Stimulated activated CD8-positive, alpha-beta memory T cell treated with anti-CD3 and anti-CD28 coated beads, Interleukin-15, amount 100 ng/mL, for 24 hours (primary cell): ENCODE measurements around the gene SLC13A4.
"Not testable (repeated sequence)": the region's sequence is repeated elsewhere in the genome, so short reads cannot be mapped to it uniquely, and the experiment has no call there.

Source experiments
- DNase-seq: peaks from one replicate; pipeline ENCODE4 v3.0.0-alpha.2; 2020; ENCODE audit warnings: low read depth

Gene SLC13A4

GRCh38 chr7:135697276-135698049, 30.5 kb downstream of the SLC13A4 start:
- DNase-seq = no peak

DNA sequence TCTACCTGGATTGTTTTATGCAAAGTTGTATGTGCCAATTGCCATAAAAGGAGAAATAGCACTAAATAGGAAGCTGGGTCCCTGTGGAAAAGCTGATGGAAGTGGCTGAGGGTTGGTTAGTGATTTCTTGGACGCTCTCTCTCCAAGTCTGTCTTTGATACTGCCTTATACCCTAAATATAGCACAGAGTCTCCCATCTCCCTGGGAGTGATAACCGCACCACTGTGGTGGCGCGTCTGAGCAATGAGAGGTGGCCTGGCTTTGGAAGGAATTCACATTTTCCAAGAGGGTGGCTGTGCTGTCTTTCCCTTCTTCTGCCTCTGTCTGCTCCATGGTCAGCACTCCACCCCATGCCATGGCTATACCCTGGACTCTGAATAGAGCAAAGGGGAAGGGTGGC, 34.4 kb downstream of the SLC13A4 start:
- no peak for DNase-seq

DNA sequence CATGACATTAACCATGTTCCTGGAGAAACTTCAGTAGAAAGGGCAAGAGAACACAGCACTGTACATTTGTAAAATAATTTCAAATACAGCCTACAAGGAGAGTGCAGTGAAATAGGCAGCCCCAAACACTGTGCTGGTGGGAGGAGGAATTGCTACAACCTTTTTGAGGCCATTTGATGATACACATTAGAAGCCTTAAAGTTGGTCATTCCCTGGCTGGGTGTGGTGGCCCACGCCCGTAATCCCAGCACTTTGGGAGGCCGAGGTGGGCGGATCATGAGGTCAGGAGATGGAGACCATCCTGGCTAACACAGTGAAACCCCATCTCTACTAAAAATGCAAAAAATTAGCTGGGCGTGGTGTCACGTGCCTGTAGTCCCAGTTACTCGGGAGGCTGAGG, 35.4 kb downstream of the SLC13A4 start:
- DNase-seq = not testable (repeated sequence)

- DNase-seq = no peak
Observed at GRCh38 chr7:135692055-135692454, 35.9 kb downstream of the SLC13A4 start.

DNA sequence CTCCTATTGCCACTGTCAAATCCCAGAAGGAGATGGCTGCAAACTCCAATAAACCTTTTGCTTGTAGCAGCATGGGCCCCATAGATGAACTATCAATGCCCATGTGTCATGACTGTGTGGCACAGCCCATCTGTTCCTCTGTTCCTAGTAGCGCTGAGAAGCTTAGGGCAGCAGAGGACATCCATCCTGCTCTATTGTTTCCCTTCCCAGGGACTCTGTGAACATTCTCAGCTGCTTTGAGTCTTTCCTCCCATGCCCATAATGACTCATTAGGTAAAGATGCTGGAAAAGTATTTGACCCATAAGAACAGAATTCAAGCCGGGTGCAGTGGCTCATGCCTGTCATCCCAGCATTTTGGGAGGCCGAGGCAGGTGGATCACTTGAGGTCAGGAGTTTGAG, 37.4 kb downstream of the SLC13A4 start:
- DNase-seq = no peak

DNA sequence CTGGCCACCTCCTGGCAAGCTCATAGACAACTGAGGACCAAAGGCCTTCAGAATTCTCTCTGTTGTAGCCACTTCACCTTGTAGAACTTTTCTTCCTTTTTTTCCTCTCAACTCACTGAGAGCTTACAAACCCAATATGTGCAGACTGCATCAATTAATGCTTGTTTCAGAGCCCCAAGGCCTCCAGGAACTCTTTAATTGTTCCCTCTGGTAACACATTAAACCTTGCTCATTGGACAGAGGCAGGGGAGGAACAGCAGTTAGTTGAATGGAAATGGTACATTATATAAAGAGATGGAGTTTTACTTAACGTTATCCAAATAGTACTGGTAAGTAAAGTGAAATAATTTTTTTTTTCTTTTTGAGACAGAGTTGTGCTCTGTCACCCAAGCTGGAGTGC, 40.5 kb downstream of the SLC13A4 start:
- DNase-seq = no peak

GRCh38 chr7:135685306-135686084, 42.5 kb downstream of the SLC13A4 start:
- DNase-seq = no peak

- DNase-seq = no peak
Observed at GRCh38 chr7:135684699-135685098, 43.3 kb downstream of the SLC13A4 start.

DNA sequence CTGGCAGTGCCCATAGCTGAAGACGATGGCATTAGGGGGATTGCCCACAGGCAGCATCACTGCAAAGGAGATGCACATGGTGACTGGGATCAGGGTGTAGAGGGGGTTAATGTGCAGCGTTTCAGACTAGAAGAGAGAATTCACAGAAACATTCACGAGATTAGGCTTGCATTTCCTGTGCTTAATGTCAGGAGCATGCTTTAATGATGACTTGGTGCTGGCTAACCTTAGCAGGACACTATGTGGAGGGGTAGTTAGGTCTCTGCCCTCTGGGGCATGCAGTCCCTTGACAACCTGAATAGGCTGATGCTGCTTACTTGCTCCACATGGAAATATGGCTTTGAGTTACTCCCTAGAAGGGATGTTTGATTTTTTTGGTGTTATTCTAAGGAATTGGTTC, 43.9 kb downstream of the SLC13A4 start:
- DNase-seq = no peak

DNA sequence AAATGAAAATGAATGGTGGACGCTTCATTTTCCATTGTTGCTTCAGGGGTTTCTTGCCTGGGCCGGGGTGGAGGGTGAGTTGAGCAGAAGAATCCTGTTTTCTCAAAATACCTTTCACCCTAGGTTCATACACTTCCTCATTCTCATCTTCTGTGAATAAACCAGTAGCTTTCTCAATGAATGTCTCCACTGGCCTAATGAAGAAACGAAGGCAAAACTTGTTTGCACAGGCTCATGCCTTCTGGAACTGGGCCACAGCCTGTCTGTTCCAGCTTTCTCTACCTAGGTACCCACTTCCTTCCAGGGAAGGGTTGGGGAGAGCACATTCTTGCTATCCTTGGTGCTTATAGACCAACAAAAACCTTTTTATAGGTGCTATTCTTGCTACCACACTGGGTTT, 44.4 kb downstream of the SLC13A4 start:
- no peak for DNase-seq

GRCh38 chr7:135682191-135682590, 45.8 kb downstream of the SLC13A4 start:
- no peak for DNase-seq

DNA sequence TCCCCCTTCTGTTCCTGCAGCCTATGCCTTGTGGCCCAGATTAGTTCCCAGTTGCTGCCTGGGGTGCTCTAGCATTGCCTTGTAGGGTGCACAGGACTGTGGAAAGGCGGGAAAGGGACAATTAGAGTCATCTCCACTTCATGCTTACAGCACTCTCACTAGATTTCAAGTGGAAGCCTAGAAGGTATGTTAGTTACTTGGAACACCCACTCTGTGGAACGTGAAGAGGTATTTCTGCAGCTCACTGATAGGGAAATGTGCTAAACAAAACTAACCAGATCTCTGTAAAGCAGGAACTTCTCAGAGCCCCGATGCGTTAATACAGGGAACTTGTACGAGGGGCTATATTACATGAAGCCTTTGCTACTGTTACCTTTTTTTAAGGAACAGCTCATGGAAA, 46.2 kb downstream of the SLC13A4 start:
- no peak for DNase-seq

GRCh38 chr7:135678612-135679575, 49.1 kb downstream of the SLC13A4 start:
- no peak for DNase-seq

GRCh38 chr7:135673360-135673706, 54.7 kb downstream of the SLC13A4 start:
- DNase-seq = no peak

DNA sequence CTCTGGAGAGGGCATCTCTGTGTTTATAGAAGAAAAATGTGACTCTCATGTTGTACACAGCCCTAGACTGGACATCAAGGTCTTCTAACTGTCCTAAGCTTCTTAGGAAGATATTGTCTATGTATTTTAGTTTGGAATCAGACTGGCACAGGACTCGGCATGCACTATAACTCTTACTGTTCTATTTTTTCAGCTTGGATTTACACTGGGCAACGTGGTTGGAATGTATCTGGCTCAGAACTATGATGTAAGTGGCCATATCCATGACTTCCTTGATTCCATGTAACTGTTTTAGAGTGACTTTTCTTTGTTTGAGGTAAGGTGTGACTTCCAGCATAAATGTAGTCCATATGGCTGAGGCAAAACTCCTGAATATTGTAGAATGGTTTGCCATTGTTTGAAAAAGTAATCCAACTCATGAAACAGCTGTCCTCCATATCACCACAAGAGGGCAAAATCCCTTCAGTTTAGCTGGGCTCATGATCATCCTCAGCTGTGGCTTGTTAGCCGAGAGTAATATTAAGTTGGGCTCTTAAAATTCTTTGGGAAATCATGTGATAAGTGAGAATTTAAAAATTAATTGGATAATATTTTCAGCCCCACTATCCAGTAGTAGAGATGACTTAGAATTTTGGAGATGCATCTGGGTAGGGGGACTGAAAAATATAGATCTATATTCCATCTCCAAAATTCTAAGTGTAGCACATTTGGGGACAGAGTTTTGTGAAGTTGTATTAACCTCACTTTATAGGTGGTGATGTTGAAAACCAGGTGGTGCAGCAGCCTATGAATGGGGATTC, 55.2 kb downstream of the SLC13A4 start:
- DNase-seq = no peak

- DNase-seq = no peak
Observed at GRCh38 chr7:135670179-135670578, 57.8 kb downstream of the SLC13A4 start.

DNA sequence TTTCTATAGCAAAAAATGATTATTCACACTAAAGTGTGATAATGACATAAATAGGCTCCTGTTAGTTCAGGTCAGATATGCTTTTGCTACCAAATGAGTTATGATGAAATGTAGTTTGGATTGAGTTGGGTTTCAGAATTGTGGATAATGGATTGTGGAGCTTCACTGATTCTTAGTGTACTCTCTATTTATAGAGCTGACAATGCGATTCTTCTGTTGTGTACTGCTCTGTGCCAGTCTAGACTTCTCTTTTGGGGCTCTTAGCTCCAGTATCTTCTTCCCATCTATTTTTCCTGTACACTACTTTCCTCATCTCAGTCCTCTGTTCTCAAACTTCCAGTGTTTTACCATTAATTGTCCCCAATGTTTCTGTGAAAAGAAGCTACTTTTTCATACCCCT, 58.2 kb downstream of the SLC13A4 start:
- DNase-seq = no peak

DNA sequence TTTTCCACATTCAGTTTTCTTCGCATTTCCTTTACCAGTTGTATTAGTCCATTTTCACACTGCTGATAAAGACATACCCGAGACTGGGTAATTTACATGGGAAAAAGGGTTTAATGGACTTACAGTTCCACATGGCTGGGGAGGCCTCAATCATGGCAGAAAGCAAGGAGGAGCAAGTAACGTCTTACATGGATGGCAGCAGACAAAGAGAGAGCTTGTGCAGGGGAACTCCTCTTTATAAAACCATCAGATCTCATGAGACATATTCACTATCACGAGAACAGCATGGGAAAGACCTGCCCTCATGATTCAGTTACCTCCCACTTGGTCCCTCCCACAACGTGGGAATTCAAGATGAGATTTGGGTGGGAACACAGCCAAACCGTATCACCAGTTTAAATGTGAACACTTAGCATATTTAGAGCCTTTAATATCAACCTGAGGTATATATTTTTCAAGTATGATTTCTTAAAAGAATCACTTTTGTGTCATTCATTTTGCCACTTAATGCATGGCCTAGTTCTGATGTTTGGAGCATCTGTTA, 59.1 kb downstream of the SLC13A4 start:
- DNase-seq = not testable (repeated sequence)

DNA sequence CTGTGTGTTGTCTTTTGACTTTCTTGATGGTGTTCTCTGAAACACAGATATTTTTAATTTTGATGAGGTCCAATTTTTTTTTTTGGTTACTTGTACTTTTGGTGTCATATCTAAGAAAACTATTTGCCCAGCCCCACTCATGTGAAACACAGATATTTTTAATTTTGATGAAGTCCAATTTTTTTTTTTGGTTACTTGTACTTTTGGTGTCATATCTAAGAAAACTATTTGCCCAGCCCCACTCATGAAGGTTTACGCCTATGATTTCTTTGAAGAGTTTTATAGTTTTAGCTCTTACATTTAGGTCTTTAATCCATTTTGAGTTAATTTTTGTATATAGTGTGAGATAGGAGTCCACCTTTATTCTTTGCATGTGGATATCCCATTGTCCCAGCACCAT, 60.4 kb downstream of the SLC13A4 start:
- DNase-seq = not testable (repeated sequence)

DNA sequence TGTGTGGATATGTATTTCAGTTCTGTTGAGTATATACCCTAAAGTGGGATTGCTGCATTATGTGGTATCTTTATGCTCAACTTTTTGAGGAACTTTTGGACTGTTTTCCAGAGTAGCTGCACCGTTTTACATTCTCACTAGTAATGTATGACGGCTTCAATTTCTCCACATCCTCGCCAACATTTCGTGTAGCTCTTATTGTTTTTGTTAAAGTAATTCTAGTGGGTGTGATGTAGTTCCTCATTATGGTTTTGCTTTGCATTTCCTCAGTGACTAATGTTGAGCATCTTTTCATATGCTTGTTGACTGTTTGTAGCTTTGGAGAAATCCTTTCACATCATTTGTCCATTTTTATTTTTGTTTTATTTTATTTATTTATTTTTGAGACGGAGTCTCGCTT, 61.1 kb downstream of the SLC13A4 start:
- DNase-seq = no peak

DNA sequence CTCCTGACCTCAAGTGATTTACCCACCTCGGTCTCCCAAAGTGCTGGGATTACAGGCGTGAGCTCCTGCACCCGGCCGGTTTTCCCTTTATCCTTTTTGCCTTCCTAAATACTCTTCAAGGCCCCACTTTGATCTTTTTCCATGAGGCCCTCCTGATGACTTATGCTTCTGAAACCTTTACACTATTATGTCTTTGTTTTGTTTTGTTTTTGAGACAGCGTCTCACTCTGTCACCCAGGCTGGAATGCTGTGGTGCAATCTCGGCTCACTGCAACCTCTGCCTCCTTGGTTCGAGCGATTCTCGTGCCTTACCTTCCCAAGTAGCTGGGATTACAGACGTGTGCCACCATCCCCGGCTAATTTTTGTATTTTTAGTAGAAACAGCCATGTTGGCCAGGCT, 61.8 kb downstream of the SLC13A4 start:
- DNase-seq = no peak
